NCI-H2081 (cell line): ENCODE results near the gene DSCAML1.

Experiments used
- DNase-seq, 2 experiments: peaks; one replicate each; lab custom pipeline; 2025; lab: John Stamatoyannopoulos, UW

DSCAML1 gene

GRCh38 chr11:117583063-117583801 lies 213.8 kb downstream of the DSCAML1 start:
- DNase-seq: no peak

GRCh38 chr11:117582433-117582832 lies 214.6 kb downstream of the DSCAML1 start:
- no peak for DNase-seq

- DNase-seq: no peak
Measured at GRCh38 chr11:117580866-117581265, 216.2 kb downstream of the DSCAML1 start.

DNA sequence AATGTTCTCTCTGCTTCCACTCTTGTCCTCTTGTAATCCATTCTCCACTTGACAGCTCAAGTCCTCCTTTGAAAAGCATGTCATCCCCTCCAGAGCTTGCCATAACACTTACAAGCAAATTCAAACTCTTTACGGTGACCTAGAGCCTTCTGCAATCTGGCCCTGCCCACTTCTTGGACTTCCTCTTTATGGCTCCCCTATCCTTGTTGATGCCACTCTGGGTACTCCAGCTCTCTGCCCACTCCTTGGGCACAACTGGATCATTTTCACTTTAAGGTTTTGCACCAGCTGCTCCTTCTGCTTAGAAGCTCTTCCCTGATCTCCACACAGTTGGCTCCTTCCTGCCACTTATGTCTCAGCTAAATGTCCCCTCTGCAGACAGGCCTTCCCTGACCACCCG lies 217.9 kb downstream of the DSCAML1 start:
- no peak for DNase-seq

DNA sequence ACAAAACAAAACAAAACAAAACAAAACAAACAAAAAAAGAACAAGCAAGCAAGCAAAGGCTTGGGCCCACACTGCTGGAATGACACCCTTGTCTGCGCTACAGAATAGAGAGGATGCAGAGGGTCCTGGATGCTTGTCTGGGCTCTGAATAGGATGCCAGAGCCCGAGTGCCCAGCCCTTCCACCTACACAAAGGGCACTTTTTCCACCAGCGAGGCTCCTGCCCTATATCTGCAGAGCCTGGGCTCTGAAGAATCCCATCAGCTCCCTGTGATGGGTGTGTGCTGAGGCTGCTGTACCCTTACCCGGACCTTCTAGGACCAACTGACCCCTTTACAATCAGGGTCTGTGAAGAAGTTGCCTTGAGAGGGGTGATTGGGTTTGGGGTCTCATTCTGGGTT lies 221.2 kb downstream of the DSCAML1 start:
- no peak for DNase-seq

GRCh38 chr11:117574551-117574950 lies 222.5 kb downstream of the DSCAML1 start:
- DNase-seq: no peak

DNA sequence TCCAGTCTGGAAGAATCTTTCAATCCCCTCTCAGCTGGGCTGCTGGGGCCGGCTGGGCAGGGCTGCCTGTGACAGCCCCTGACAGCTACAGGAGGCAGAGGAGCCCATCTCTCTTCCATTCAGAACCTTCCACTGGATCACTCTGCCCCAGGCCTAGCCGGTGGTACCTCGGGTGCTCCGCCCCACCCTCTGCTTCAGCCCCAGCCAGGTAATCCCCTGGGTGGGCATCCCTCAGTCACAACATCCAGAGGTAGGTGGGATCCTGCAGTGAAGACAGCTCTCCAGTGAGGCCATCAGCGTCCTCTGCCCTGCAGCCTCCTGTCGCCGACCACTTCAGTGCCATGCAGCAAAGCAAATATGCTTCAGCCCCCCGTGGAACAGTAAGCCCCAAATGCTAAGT lies 223.7 kb downstream of the DSCAML1 start:
- DNase-seq: no peak

GRCh38 chr11:117572671-117573070 lies 224.3 kb downstream of the DSCAML1 start:
- no peak for DNase-seq

- DNase-seq: no peak
Measured at GRCh38 chr11:117572129-117572528, 224.9 kb downstream of the DSCAML1 start.

- no peak for DNase-seq
Measured at GRCh38 chr11:117570701-117571100, 226.3 kb downstream of the DSCAML1 start.

GRCh38 chr11:117569911-117570310 lies 227.1 kb downstream of the DSCAML1 start:
- DNase-seq: no peak

DNA sequence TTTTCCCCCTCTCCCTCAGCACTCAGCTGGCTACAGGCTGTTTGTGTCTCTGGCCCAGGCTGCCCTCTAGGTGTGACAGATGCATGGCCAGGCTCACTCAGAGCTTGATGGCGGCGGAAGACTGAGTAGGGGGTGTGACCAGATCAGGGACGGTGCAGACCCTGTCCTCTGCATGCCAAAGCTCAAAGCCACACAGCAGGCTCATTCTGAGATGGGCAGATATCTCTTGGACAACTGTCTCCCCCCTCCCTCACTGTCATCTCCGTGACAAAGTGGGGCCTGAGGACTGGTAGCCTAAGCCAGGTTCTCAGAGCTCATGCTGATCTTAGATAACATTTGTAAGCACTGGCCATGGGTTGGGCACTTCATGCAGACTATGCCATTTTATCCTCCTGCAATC lies 231.3 kb downstream of the DSCAML1 start:
- no peak for DNase-seq

- DNase-seq: no peak
Measured at GRCh38 chr11:117564321-117564720, 232.7 kb downstream of the DSCAML1 start.

- no peak for DNase-seq
Measured at GRCh38 chr11:117563556-117563955, 233.5 kb downstream of the DSCAML1 start.

- no peak for DNase-seq
Measured at GRCh38 chr11:117562136-117562535, 234.9 kb downstream of the DSCAML1 start.

- DNase-seq: no peak
Measured at GRCh38 chr11:117560780-117561530, 236.1 kb downstream of the DSCAML1 start.

- no peak for DNase-seq
Measured at GRCh38 chr11:117559698-117560097, 237.3 kb downstream of the DSCAML1 start.

GRCh38 chr11:117557361-117557760 lies 239.7 kb downstream of the DSCAML1 start:
- no peak for DNase-seq

GRCh38 chr11:117554601-117555333 lies 242.2 kb downstream of the DSCAML1 start:
- DNase-seq: no peak

DNA sequence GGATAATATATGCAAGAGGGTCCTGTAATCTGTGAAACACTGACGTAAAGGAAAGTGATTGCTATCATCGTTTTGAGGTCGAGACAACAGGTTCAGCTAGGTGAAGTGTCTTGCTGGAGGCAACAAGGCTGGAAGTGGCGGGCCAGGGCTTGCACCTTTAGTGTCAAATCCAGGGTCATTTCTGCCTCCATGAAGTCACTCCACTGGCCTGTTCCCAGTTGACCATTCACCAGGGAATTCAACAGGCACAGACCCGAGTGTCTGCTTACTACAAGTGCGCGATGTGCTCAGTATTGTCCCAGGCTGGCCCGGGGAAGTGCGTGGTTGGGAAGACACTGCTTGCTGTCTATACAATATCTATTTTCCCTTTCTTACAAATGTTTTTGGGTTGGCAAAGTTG lies 244.4 kb downstream of the DSCAML1 start:
- no peak for DNase-seq

- no peak for DNase-seq
Measured at GRCh38 chr11:117551761-117552343, 245.2 kb downstream of the DSCAML1 start.

- DNase-seq: no peak
Measured at GRCh38 chr11:117550466-117550865, 246.6 kb downstream of the DSCAML1 start.
